ENCODE results near the gene SLC44A4.

Gene SLC44A4

GRCh38 chr6:31903957-31904356, 25.2 kb upstream of the SLC44A4 start:
- intact Hi-C loops (cut with DNase I) = loop anchor here (5.0 kb wide), 1 partner anchor 48 kb away; no protein-coding TSS in a partner anchor
- no peak for DNase-seq

GRCh38 chr6:31901953-31902643, 23.3 kb upstream of the SLC44A4 start, which contains the start of gene ZBTB12:
Gene ZBTB12 (minus strand): TSS chr6:31902086. CDS start chr6:31901305, 781 bp downstream.
- peak; percentile 84 to 98 (median 95) for DNase-seq
- intact Hi-C loops (cut with DNase I) = loop anchor here (5.0 kb wide), 1 partner anchor 50 kb away; no protein-coding TSS in a partner anchor

- peak in 37 of 42 donors; percentile 32 to 85 (median 71) for DNase-seq
- intact Hi-C loops (cut with DNase I) = loop anchor here (5.0 kb wide), 1 partner anchor 51 kb away; no protein-coding TSS in a partner anchor
Observed at GRCh38 chr6:31901415-31901952, 22.7 kb upstream of the SLC44A4 start.

- intact Hi-C loops (cut with DNase I) = loop anchor here (5.0 kb wide), 1 partner anchor 51 kb away; no protein-coding TSS in a partner anchor
- peak in 21 of 42 donors; percentile 3 to 47 (median 27) for DNase-seq
Observed at GRCh38 chr6:31900917-31901414, 22.2 kb upstream of the SLC44A4 start.

- intact Hi-C loops (cut with DNase I) = loop anchor here (5.0 kb wide), 2 partner anchors 38 to 52 kb away; partner anchors contain the start of gene NEU1
- DNase-seq = peak in 2 of 42 donors; percentile 15 to 18
Observed at GRCh38 chr6:31899882-31900722, 21.3 kb upstream of the SLC44A4 start.

- intact Hi-C loops (cut with DNase I) = loop anchor here (5.0 kb wide), 1 partner anchor 37 kb away; the partner anchor contains the start of gene NEU1
- DNase-seq = no peak
Observed at GRCh38 chr6:31899215-31899614, 20.4 kb upstream of the SLC44A4 start.

- DNase-seq = peak in 29 of 42 donors; percentile 22 to 75 (median 47)
Observed at GRCh38 chr6:31898383-31899011, 19.7 kb upstream of the SLC44A4 start.

GRCh38 chr6:31897612-31898382, 19.0 kb upstream of the SLC44A4 start, which contains the start of gene EHMT2:
Gene EHMT2 (minus strand): TSS chr6:31897698. CDS start chr6:31897677, 21 bp downstream.
- intact Hi-C loops (cut with DNase I) = loop anchor here (5.0 kb wide), 1 partner anchor 35 kb away; the partner anchor contains the start of gene NEU1
- DNase-seq = peak; percentile 79 to 96 (median 93)

More at GRCh38 chr6:31898383-31899011, 19.7 kb upstream of the SLC44A4 start:
- intact Hi-C loops (cut with DNase I) = loop anchor here (5.0 kb wide), 1 partner anchor 36 kb away; the partner anchor contains the start of gene NEU1

GRCh38 chr6:31896856-31897611, 18.2 kb upstream of the SLC44A4 start:
- intact Hi-C loops (cut with DNase I) = loop anchor here (5.0 kb wide), 1 partner anchor 35 kb away; the partner anchor contains the start of gene NEU1
- DNase-seq = peak in 6 of 42 donors; percentile 5 to 24 (median 19)

- intact Hi-C loops (cut with DNase I) = loop anchor here (5.0 kb wide), 1 partner anchor 34 kb away; the partner anchor contains the start of gene NEU1
- DNase-seq = no peak
Observed at GRCh38 chr6:31896493-31896855, 17.7 kb upstream of the SLC44A4 start.

GRCh38 chr6:31892821-31893220, 14.0 kb upstream of the SLC44A4 start:
- intact Hi-C loops (cut with DNase I) = no loop called here
- DNase-seq = no peak

GRCh38 chr6:31889331-31889972, 10.7 kb upstream of the SLC44A4 start:
- no peak for DNase-seq
- intact Hi-C loops (cut with DNase I) = no loop called here

- intact Hi-C loops (cut with DNase I) = no loop called here
- peak in 20 of 42 donors; percentile 11 to 68 (median 41) for DNase-seq
Observed at GRCh38 chr6:31888276-31889258, 9.8 kb upstream of the SLC44A4 start.

- DNase-seq = no peak
- intact Hi-C loops (cut with DNase I) = no loop called here
Observed at GRCh38 chr6:31887173-31888007, 8.6 kb upstream of the SLC44A4 start.

Data from head of caudate nucleus (tissue), 42 donors.